Measurements from ENCODE around the gene WWP2.

WWP2 gene

GRCh38 chr16:69890892-69891282, 128.8 kb downstream of the WWP2 start:
- Histone ChIP-seq H3K36me3 (ENCODE audit: control insufficient read depth in 2 of 2, insufficient read depth in 2 of 2, low read length in 2 of 2) (peaks cover 0 to 9% of the 10 kb centered on the region in 2 donors), H3K4me3 (ENCODE audit: low read length in 2 of 2) (peak overlapping the region; percentile 50 to 58), H3K9me3 (ENCODE audit: control insufficient read depth in 2 of 2, low read length in 2 of 2) (no peaks in the 10 kb centered on the region), H3K9ac (ENCODE audit: low read length in 2 of 2) (peak overlapping the region; percentile 64 to 71), H3K4me1 (ENCODE audit: control insufficient read depth, insufficient read depth, low read length) (peaks cover 18% of the 10 kb centered on the region), H3K27ac (ENCODE audit: low read length) (peak overlapping the region; percentile 89), H3K27me3 (ENCODE audit: control insufficient read depth in 1 of 2, insufficient read depth in 2 of 2, low read length in 2 of 2) (no peaks in the 10 kb centered on the region)

GRCh38 chr16:69892378-69892777, 130.2 kb downstream of the WWP2 start:
- Histone ChIP-seq H3K9me3 (ENCODE audit: control insufficient read depth in 2 of 2, low read length in 2 of 2) (no peaks in the 10 kb centered on the region), H3K27ac (ENCODE audit: low read length) (no peak overlapping the region), H3K4me3 (ENCODE audit: low read length in 2 of 2) (no peak overlapping the region), H3K9ac (ENCODE audit: low read length in 2 of 2) (no peak overlapping the region), H3K36me3 (ENCODE audit: control insufficient read depth in 2 of 2, insufficient read depth in 2 of 2, low read length in 2 of 2) (peaks cover 0 to 9% of the 10 kb centered on the region in 2 donors), H3K4me1 (ENCODE audit: control insufficient read depth, insufficient read depth, low read length) (peaks cover 18% of the 10 kb centered on the region), H3K27me3 (ENCODE audit: control insufficient read depth in 1 of 2, insufficient read depth in 2 of 2, low read length in 2 of 2) (no peaks in the 10 kb centered on the region)

DNA sequence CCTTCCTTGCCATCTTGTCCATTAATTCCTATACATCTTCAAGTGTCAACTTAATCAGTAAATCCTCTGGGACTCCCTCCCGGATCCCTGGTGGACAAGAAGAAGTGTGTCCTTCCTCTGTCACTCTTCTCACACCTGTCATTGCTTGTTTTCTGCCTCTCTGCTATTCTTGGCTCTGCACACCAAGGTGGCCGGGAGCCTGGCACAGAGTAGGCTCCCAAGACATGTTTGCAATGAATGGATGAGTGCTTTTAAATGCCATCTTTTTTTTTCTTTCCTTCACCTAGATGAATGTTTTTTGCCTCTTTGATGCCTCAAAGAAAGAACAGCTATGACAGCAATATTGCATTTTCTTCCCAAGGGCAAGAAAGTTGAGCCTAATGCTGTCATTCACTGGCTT, 131.0 kb downstream of the WWP2 start:
- H3K4me3 ChIP-seq (ENCODE audit: low read length in 2 of 2) = no peak overlapping the region
- H3K36me3 ChIP-seq (ENCODE audit: control insufficient read depth in 2 of 2, insufficient read depth in 2 of 2, low read length in 2 of 2) = peaks cover 0 to 5% of the 10 kb centered on the region in 2 donors
- H3K9ac ChIP-seq (ENCODE audit: low read length in 2 of 2) = no peak overlapping the region
- H3K4me1 ChIP-seq (ENCODE audit: control insufficient read depth, insufficient read depth, low read length) = peaks cover 18% of the 10 kb centered on the region
- H3K9me3 ChIP-seq (ENCODE audit: control insufficient read depth in 2 of 2, low read length in 2 of 2) = no peaks in the 10 kb centered on the region
- no peaks in the 10 kb centered on the region for H3K27me3 ChIP-seq (ENCODE audit: control insufficient read depth in 1 of 2, insufficient read depth in 2 of 2, low read length in 2 of 2)
- H3K27ac ChIP-seq (ENCODE audit: low read length) = no peak overlapping the region

DNA sequence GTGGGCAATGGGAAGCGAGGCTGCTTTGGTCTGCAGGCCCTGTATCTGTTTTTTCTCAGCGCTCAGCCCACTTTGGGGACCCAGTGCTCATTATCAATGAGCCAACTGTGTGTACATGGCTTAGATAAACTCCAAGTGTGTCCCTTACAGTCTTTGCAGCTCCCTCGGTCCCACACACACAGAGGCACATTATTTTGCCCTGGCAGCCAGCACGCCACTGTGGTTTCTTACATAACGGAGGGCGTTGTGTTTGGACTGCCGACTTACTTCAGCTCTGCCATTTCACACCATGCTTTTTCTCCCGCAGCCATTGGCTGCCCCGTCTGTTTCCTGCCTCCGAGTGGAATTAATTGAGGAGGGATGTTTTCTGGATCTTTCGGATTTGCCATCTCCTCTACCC, 132.5 kb downstream of the WWP2 start:
- no peaks in the 10 kb centered on the region for H3K27me3 ChIP-seq (ENCODE audit: control insufficient read depth in 1 of 2, insufficient read depth in 2 of 2, low read length in 2 of 2)
- H3K9me3 ChIP-seq (ENCODE audit: control insufficient read depth in 2 of 2, low read length in 2 of 2) = no peaks in the 10 kb centered on the region
- H3K9ac ChIP-seq (ENCODE audit: low read length in 2 of 2) = no peak overlapping the region
- no peaks in the 10 kb centered on the region for H3K36me3 ChIP-seq (ENCODE audit: control insufficient read depth in 2 of 2, insufficient read depth in 2 of 2, low read length in 2 of 2)
- peaks cover 15% of the 10 kb centered on the region for H3K4me1 ChIP-seq (ENCODE audit: control insufficient read depth, insufficient read depth, low read length)
- no peak overlapping the region for H3K4me3 ChIP-seq (ENCODE audit: low read length in 2 of 2)
- H3K27ac ChIP-seq (ENCODE audit: low read length) = no peak overlapping the region

GRCh38 chr16:69903865-69904415, 141.8 kb downstream of the WWP2 start:
- H3K9ac ChIP-seq (ENCODE audit: low read length in 2 of 2) = no peak overlapping the region
- no peak overlapping the region for H3K4me3 ChIP-seq (ENCODE audit: low read length in 2 of 2)
- peaks cover 0 to 3% of the 10 kb centered on the region in 2 donors for H3K36me3 ChIP-seq (ENCODE audit: control insufficient read depth in 2 of 2, insufficient read depth in 2 of 2, low read length in 2 of 2)
- no peak overlapping the region for H3K27ac ChIP-seq (ENCODE audit: low read length)
- no peaks in the 10 kb centered on the region for H3K27me3 ChIP-seq (ENCODE audit: control insufficient read depth in 1 of 2, insufficient read depth in 2 of 2, low read length in 2 of 2)
- peaks cover 3% of the 10 kb centered on the region for H3K4me1 ChIP-seq (ENCODE audit: control insufficient read depth, insufficient read depth, low read length)
- no peaks in the 10 kb centered on the region for H3K9me3 ChIP-seq (ENCODE audit: control insufficient read depth in 2 of 2, low read length in 2 of 2)

DNA sequence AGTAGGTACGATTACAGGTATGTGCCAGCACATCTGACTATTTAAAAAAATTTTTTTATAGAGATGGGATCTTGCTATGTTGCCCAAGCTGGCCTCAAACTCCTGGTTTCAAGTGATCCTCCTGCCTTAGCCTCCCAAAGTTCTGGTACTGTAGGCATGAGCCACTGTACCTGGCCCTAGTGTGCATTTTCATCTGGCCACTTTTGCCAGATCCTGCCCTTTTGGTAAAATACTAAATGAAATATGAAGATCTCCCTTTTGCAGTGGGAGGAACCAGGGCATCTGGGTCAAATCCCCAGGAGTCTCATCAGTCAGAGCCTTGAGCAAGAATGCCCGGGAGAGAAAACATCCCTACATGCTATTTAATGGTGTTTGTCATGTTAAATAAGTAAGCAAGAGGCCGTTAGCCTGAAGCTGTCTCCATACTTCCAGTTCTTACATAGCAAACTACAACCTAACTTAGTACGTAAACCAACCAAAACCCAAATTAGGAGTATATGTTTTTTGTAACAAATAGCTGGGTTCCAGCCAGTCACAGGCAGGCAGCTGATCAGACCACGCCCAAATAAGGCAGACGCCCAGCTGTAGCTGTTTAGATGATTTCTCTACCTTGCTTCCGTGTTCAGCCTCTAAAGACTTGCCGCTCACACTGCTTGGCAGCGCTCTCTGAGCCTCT, 142.5 kb downstream of the WWP2 start:
- H3K27me3 ChIP-seq (ENCODE audit: control insufficient read depth in 1 of 2, insufficient read depth in 2 of 2, low read length in 2 of 2) = no peaks in the 10 kb centered on the region
- H3K4me3 ChIP-seq (ENCODE audit: low read length in 2 of 2) = no peak overlapping the region
- peaks cover 3% of the 10 kb centered on the region for H3K4me1 ChIP-seq (ENCODE audit: control insufficient read depth, insufficient read depth, low read length)
- H3K9me3 ChIP-seq (ENCODE audit: control insufficient read depth in 2 of 2, low read length in 2 of 2) = no peaks in the 10 kb centered on the region
- peaks cover 0 to 8% of the 10 kb centered on the region in 2 donors for H3K36me3 ChIP-seq (ENCODE audit: control insufficient read depth in 2 of 2, insufficient read depth in 2 of 2, low read length in 2 of 2)
- H3K27ac ChIP-seq (ENCODE audit: low read length) = no peak overlapping the region
- no peak overlapping the region for H3K9ac ChIP-seq (ENCODE audit: low read length in 2 of 2)

DNA sequence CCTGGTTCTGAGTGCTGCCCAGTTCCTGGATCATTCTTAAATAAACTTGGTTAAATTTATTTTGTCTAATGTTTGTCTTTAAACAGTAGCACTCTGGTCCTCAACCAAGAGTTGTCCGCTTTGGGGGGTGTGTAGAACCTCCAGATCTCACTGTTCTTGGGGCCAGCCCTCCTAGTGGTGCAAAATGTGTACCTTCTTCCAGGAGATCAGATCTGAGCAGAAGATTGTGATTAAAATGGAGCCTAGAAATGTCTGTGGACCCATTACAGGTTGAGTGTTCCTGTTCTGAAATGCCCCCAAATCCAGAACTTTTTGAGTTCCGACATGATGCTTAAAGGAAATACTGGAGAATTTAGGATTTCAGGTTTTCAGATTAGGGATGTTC, 143.0 kb downstream of the WWP2 start:
- H3K4me3 ChIP-seq (ENCODE audit: low read length in 2 of 2) = no peak overlapping the region
- H3K36me3 ChIP-seq (ENCODE audit: control insufficient read depth in 2 of 2, insufficient read depth in 2 of 2, low read length in 2 of 2) = peaks cover 0 to 9% of the 10 kb centered on the region in 2 donors
- H3K9me3 ChIP-seq (ENCODE audit: control insufficient read depth in 2 of 2, low read length in 2 of 2) = no peaks in the 10 kb centered on the region
- H3K9ac ChIP-seq (ENCODE audit: low read length in 2 of 2) = no peak overlapping the region
- peaks cover 3% of the 10 kb centered on the region for H3K4me1 ChIP-seq (ENCODE audit: control insufficient read depth, insufficient read depth, low read length)
- no peaks in the 10 kb centered on the region for H3K27me3 ChIP-seq (ENCODE audit: control insufficient read depth in 1 of 2, insufficient read depth in 2 of 2, low read length in 2 of 2)
- no peak overlapping the region for H3K27ac ChIP-seq (ENCODE audit: low read length)

DNA sequence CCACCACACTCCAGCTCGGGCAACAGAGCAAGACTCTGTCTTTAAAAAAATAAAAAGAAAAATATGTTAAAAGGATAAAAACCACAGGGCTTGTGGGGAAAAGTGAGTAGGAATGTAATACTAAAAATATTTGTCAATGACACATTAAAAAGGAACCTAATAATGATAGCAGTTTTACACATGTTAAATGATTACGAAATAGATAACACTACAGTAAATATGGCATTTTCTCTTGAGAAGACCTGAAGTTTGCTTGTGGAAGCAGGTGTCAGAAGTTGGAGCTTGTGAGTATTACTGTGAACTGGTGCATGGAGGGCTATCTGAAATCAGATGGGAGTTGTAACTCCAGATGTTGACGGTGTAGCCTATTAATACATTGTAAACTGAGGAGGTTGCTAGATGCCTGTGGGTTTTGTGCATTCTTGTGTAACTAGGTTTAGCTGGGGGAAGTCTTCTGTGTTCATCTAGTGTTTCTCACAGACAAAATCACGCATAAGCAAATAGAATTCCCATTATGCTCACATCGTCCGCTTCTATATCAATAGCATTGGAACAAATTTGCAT, 144.8 kb downstream of the WWP2 start:
- no peak overlapping the region for H3K9ac ChIP-seq (ENCODE audit: low read length in 2 of 2)
- no peak overlapping the region for H3K4me3 ChIP-seq (ENCODE audit: low read length in 2 of 2)
- H3K9me3 ChIP-seq (ENCODE audit: control insufficient read depth in 2 of 2, low read length in 2 of 2) = no peaks in the 10 kb centered on the region
- H3K27me3 ChIP-seq (ENCODE audit: control insufficient read depth in 1 of 2, insufficient read depth in 2 of 2, low read length in 2 of 2) = no peaks in the 10 kb centered on the region
- peaks cover 3% of the 10 kb centered on the region for H3K4me1 ChIP-seq (ENCODE audit: control insufficient read depth, insufficient read depth, low read length)
- peaks cover 0 to 11% of the 10 kb centered on the region in 2 donors for H3K36me3 ChIP-seq (ENCODE audit: control insufficient read depth in 2 of 2, insufficient read depth in 2 of 2, low read length in 2 of 2)
- no peak overlapping the region for H3K27ac ChIP-seq (ENCODE audit: low read length)

DNA sequence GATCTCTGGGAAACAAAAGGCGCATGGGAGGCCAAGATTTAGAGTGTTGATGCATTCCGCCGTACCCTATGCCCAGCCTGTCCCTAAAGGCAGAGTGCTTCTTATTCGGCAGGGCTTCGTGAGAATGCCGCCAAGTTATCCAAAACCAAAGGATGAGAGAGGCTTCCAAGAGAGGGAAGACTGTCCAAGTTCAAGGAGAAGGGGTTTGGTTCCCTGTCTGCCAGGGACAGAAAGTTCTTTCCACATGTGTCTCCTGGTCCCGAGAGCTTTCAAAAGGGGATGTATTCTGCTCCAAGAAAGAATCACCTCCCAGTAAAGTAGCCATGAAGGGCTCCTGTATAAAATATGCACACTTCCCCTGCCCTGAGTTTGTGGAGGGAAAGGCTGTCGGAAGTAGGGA, 146.9 kb downstream of the WWP2 start:
- peaks cover 3% of the 10 kb centered on the region for H3K4me1 ChIP-seq (ENCODE audit: control insufficient read depth, insufficient read depth, low read length)
- no peak overlapping the region for H3K4me3 ChIP-seq (ENCODE audit: low read length in 2 of 2)
- peaks cover 0 to 11% of the 10 kb centered on the region in 2 donors for H3K36me3 ChIP-seq (ENCODE audit: control insufficient read depth in 2 of 2, insufficient read depth in 2 of 2, low read length in 2 of 2)
- H3K9me3 ChIP-seq (ENCODE audit: control insufficient read depth in 2 of 2, low read length in 2 of 2) = no peaks in the 10 kb centered on the region
- no peak overlapping the region for H3K9ac ChIP-seq (ENCODE audit: low read length in 2 of 2)
- no peaks in the 10 kb centered on the region for H3K27me3 ChIP-seq (ENCODE audit: control insufficient read depth in 1 of 2, insufficient read depth in 2 of 2, low read length in 2 of 2)
- no peak overlapping the region for H3K27ac ChIP-seq (ENCODE audit: low read length)

- H3K27ac ChIP-seq (ENCODE audit: low read length) = no peak overlapping the region
- no peak overlapping the region for H3K4me3 ChIP-seq (ENCODE audit: low read length in 2 of 2)
- H3K9me3 ChIP-seq (ENCODE audit: control insufficient read depth in 2 of 2, low read length in 2 of 2) = no peaks in the 10 kb centered on the region
- no peak overlapping the region for H3K9ac ChIP-seq (ENCODE audit: low read length in 2 of 2)
- H3K36me3 ChIP-seq (ENCODE audit: control insufficient read depth in 2 of 2, insufficient read depth in 2 of 2, low read length in 2 of 2) = peaks cover 0 to 11% of the 10 kb centered on the region in 2 donors
- no peaks in the 10 kb centered on the region for H3K27me3 ChIP-seq (ENCODE audit: control insufficient read depth in 1 of 2, insufficient read depth in 2 of 2, low read length in 2 of 2)
- peaks cover 3% of the 10 kb centered on the region for H3K4me1 ChIP-seq (ENCODE audit: control insufficient read depth, insufficient read depth, low read length)
Measured at GRCh38 chr16:69909760-69910159, 147.6 kb downstream of the WWP2 start.

- Histone ChIP-seq H3K4me1 (ENCODE audit: control insufficient read depth, insufficient read depth, low read length) (no peaks in the 10 kb centered on the region), H3K36me3 (ENCODE audit: control insufficient read depth in 2 of 2, insufficient read depth in 2 of 2, low read length in 2 of 2) (peaks cover 0 to 11% of the 10 kb centered on the region in 2 donors), H3K9me3 (ENCODE audit: control insufficient read depth in 2 of 2, low read length in 2 of 2) (no peaks in the 10 kb centered on the region), H3K9ac (ENCODE audit: low read length in 2 of 2) (no peak overlapping the region), H3K27ac (ENCODE audit: low read length) (no peak overlapping the region), H3K4me3 (ENCODE audit: low read length in 2 of 2) (no peak overlapping the region), H3K27me3 (ENCODE audit: control insufficient read depth in 1 of 2, insufficient read depth in 2 of 2, low read length in 2 of 2) (no peaks in the 10 kb centered on the region)
Measured at GRCh38 chr16:69910964-69911363, 148.8 kb downstream of the WWP2 start.

Measured in stomach smooth muscle (tissue), 2 donors.